ENCODE results near the gene SLC4A2. TPM values are rescaled to one million over a fixed set of nuclear protein-coding genes. Genes with fewer than 3 reads are reported as not detected.
A peak's percentile ranks its signal among the peaks of the same experiment; 100 is the strongest.

SLC4A2 gene
- total RNA-seq, 1 experiment from 2014 or later = 132 TPM

DNA sequence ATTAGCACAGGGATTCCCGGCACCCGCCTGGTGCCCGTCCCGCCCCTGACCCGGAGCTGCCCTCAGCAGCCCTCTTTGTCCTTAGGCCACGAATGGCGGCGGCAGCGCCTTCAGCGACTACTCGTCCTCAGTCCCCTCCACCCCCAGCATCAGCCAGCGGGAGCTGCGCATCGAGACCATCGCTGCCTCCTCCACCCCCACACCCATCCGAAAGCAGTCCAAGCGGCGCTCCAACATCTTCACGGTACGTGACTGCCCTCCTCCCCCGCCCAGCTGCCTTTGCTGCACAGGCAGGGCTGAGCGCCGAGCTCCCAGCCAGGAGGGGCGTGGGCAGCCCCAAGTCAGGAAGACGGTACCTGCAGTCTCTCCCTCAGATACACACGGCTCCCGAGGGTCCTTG, 60.5 kb downstream of the SLC4A2 start:
- H3K27ac ChIP-seq = no peak overlapping the region
- no peaks in the 10 kb centered on the region for H3K4me1 ChIP-seq
- no peak for DNase-seq
- H3K4me3 ChIP-seq = no peak overlapping the region
- peaks cover 34% of the 10 kb centered on the region for H3K36me3 ChIP-seq
- no peaks in the 10 kb centered on the region for H3K9me3 ChIP-seq (replicated peaks)
- H3K27me3 ChIP-seq = no peaks in the 10 kb centered on the region

DNA sequence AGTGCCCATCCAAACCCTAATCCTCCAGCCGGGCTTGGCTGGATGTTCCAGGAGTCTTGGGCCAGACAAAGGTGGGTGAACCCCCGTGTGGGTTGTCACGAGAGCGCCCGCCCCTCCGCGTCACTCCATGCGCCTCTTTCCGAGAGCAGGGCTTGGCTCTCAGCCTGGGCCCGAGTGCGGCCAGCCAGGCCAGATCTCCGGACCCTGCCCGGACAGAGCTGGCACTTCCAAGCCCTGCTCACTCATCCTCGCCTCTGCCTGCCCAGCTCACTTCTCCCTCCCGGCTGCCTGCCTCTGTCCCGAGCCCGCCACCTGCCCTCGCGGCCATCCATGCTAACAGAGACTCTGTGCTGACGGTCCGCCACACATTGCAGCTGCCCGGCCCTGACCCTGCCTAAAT, 61.5 kb downstream of the SLC4A2 start:
- no peak overlapping the region for H3K4me3 ChIP-seq
- DNase-seq = no peak
- no peak overlapping the region for H3K27ac ChIP-seq
- no peaks in the 10 kb centered on the region for H3K4me1 ChIP-seq
- H3K9me3 ChIP-seq (replicated peaks) = no peaks in the 10 kb centered on the region
- peaks cover 42% of the 10 kb centered on the region for H3K36me3 ChIP-seq
- no peaks in the 10 kb centered on the region for H3K27me3 ChIP-seq

DNA sequence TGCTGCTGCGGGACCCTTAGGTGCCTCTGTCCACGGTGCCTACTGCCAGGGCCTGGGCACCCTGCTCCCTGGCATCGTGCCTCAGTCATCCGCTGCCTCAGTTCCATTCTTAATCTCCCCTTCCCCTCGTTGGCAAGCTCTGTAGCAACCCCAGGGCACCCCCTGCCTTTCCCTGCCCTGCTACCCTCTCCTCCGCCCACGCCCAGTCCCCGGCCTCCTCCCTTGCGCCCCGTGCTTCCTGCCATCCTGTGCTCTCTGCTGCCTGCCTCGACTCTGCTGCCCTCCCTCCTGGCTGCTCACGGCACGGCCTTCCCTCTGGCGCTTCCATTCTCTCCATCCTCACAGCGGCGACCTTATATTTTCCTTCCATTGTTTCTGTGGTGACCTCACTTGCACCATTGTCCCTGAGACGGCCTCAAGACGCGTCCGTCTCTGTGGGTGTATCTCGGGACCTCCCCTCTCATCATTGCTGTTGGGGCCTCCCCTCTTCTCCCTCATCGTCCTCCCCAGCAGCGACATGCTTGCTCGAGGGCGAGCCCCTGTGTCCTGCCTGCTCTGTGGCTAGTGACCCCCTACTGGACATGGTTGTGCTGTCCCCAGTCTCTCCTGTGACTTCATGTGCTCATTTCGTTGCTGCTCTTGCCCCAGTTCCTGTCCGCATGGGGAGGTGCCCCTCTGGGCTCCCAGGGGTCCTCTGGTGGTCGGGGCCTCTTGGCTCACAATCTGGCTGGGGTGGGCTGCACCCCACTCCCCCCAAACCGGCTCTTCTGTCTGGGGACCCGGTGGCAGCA, 62.2 kb downstream of the SLC4A2 start:
- no peaks in the 10 kb centered on the region for H3K27me3 ChIP-seq
- H3K27ac ChIP-seq = no peak overlapping the region
- peaks cover 42% of the 10 kb centered on the region for H3K36me3 ChIP-seq
- H3K4me3 ChIP-seq = no peak overlapping the region
- no peaks in the 10 kb centered on the region for H3K9me3 ChIP-seq (replicated peaks)
- no peaks in the 10 kb centered on the region for H3K4me1 ChIP-seq
- DNase-seq = no peak

DNA sequence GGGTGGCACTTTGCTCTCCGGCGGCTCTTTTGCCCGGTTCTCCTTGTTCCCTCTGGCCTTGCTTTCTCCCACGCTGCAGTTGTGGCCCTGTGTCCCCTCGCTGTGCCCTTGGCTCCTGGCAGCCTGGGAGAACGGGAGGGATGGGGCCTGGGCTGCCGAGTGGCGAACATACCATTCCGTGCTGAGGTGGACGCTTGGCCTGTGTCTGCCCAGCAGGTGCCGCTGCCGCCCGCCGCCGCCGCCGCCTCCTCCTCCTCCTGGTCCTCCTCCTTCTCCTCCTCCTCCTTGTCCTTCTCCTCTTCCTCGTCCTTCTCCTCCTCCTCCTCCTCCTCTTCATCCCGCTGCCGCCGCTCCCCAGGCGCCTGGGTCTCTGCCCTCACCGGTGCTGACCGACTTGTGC, 62.9 kb downstream of the SLC4A2 start:
- Histone ChIP-seq H3K27me3 (no peaks in the 10 kb centered on the region), H3K27ac (no peak overlapping the region), H3K36me3 (peaks cover 41% of the 10 kb centered on the region), H3K4me1 (no peaks in the 10 kb centered on the region), H3K9me3 (replicated peaks) (no peaks in the 10 kb centered on the region), H3K4me3 (no peak overlapping the region)
- DNase-seq = no peak

DNA sequence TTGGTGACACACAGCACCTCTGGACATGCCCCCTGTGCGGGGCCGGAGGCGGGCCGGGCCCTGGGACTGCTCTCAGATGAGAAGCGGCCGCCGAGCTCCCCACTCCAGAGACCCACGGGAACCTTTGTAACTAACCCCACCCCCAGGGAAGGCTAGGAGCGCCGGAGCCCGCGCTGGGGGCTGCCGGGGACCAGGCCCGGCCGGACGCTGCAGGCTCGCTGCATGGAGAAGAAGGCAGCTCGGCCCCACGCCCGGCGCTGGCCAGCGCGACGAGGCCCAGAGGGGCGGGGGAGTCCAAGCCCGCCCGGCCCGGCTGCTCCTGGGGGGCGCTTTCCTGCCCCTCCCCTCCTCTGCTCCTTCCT, 63.4 kb downstream of the SLC4A2 start:
- DNase-seq = no peak
- Histone ChIP-seq H3K27ac (no peak overlapping the region), H3K36me3 (peaks cover 38% of the 10 kb centered on the region), H3K9me3 (replicated peaks) (no peaks in the 10 kb centered on the region), H3K27me3 (no peaks in the 10 kb centered on the region), H3K4me1 (no peaks in the 10 kb centered on the region), H3K4me3 (no peak overlapping the region)

DNA sequence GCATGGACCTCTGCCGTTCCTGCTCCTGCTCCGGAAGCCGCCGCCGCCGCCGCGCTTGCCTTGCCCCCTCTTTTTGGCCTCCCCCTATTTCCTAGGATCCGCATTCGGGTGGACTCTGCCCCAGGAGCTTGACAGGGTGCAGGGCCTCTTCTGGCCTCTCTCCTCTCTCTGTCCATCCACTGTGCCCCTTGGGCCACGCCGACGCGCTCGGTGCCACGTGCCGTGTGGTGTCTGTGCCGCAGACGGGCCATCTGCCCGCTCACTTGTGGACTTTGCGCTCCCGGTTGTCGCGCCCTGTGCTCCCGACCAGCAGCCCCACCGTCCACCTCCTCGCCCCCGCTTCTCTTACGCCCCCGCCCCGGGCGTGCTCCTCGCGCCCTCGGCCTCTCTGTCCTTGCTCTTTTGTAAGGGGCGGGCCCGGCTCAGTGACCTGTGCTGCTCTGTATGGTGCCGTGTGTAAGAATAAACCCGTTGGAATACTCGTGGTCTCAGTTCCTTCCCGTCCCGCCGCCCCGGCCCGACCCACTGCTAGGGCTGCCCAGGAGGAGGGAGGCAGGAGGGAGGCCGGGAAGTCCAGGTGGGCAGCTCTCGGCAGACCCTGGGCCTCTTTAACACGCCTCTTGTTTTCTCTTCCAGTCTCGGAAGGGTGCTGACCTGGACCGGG, 63.9 kb downstream of the SLC4A2 start:
- Histone ChIP-seq H3K4me3 (no peak overlapping the region), H3K4me1 (no peaks in the 10 kb centered on the region), H3K36me3 (peaks cover 38% of the 10 kb centered on the region), H3K27me3 (no peaks in the 10 kb centered on the region), H3K27ac (no peak overlapping the region), H3K9me3 (replicated peaks) (no peaks in the 10 kb centered on the region)
- no peak for DNase-seq

DNA sequence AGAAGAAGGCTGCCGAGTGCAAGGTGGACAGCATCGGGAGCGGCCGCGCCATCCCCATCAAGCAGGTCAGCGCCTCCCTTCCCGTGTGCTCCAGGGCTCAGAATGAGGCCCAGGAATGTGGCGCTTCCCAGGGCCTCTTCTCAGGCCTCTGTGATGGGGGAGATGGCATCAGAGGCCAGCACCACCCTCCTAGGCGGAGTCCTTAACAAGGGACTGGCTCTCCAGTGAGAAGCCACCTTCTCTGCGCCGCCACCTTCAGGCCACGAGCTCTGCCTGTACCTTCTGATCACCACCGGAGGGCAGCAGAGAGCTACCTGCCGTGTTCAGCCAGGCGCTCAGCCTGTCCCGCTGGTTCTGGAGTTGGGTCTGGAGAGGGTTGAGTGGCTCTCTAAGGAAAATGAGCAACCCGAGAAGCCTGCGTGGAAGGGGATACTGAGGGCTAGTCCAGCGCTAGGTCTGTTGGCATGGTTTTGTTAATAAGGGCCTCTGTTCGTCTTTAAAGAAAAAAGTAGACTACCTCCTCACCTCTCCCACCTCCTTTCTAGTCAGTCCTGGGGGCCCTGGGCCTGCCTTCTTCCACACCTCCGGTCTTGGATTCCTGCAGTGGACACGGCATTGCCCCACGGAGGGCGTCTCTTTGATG, 64.6 kb downstream of the SLC4A2 start:
- H3K27me3 ChIP-seq = no peaks in the 10 kb centered on the region
- DNase-seq = peak; percentile 78 to 90

DNA sequence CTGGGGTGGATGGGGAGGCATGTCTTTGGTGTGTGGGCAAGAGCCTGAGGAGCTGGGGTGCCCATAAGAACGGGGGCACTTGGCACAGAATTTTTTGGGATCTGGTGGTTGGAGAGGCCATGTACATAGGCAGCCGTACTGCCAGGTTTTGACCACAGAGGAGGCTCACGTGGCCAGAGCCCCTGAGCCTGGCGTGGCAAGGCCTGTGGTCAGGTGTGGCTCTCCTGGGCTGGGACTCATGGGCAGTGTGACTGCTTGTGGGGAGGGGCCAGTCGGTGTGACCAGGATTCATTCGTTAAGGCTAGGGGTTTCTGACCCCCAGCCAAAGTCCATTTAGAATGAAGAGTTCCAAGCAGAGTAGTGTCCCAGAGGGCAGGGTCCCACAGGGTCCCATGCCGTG, 65.1 kb downstream of the SLC4A2 start:
- Histone ChIP-seq H3K36me3 (peaks cover 34% of the 10 kb centered on the region), H3K4me1 (peaks cover 3% of the 10 kb centered on the region; the same call in 1 of the 2 replicates)

More for the DNA sequence above, 64.6 kb downstream of the SLC4A2 start:
- no peaks in the 10 kb centered on the region; the same call in 1 of the 2 replicates for H3K4me1 ChIP-seq
- H3K27ac ChIP-seq = no peak overlapping the region
- H3K4me3 ChIP-seq = no peak overlapping the region
- peaks cover 39% of the 10 kb centered on the region for H3K36me3 ChIP-seq
- H3K9me3 ChIP-seq (replicated peaks) = no peaks in the 10 kb centered on the region

DNA sequence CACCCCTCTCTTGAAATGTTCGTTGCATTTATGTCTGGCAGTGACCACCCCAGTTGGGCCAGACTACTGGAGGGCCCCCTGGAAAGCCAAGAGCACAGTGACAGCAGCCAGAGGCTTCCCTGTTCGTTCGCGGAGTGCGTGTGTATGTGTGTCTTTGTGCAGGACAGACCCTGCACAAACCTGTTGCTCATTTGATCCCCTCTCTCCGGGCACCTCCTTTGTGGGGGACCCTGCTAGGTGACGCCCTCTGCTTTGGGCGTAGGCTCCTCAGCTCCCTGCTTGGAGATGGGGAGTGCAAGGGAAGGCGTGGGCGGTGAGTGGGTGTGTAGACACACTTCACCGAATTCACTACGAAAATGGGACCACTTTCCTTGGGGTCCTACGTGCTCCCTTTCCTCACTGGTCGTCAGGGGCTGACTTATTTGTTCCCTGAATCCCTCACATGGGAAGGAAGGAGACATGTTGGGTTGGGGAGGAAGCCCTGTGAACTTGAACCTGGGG, 65.6 kb downstream of the SLC4A2 start:
- peaks cover 37% of the 10 kb centered on the region for H3K36me3 ChIP-seq
- H3K9me3 ChIP-seq (replicated peaks) = no peaks in the 10 kb centered on the region
- no peaks in the 10 kb centered on the region for H3K27me3 ChIP-seq
- H3K4me1 ChIP-seq = peaks cover 3% of the 10 kb centered on the region; the same call in 1 of the 2 replicates
- DNase-seq = no peak
- no peak overlapping the region for H3K4me3 ChIP-seq
- H3K27ac ChIP-seq = no peak overlapping the region

More for the DNA sequence above, 65.1 kb downstream of the SLC4A2 start:
- Histone ChIP-seq H3K4me3 (no peak overlapping the region), H3K27me3 (no peaks in the 10 kb centered on the region), H3K9me3 (replicated peaks) (no peaks in the 10 kb centered on the region), H3K27ac (no peak overlapping the region)
- no peak for DNase-seq

DNA sequence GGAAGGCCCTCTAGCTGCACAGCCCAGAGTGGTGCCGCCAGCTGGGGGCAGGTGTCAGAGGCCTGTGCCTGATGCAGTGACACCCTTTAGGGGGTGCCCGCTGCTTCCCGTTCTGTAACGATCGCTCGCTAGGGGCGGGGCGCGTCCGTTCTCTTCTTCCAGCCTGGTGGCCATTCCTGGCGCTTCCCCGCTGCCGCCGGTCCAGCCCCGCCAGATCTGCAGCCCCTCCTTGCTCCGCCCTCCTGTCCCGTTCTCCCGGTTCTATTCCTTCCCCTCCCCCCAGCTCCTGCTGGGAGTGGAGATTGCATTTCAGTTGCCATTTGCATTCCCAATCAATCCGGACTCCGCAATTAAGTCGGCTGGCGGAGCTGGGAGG, 66.1 kb downstream of the SLC4A2 start:
- H3K4me3 ChIP-seq = no peak overlapping the region
- H3K36me3 ChIP-seq = peaks cover 35% of the 10 kb centered on the region
- H3K9me3 ChIP-seq (replicated peaks) = no peaks in the 10 kb centered on the region
- H3K27me3 ChIP-seq = no peaks in the 10 kb centered on the region
- peaks cover 3% of the 10 kb centered on the region; the same call in 1 of the 2 replicates for H3K4me1 ChIP-seq
- DNase-seq = no peak
- H3K27ac ChIP-seq = no peak overlapping the region

DNA sequence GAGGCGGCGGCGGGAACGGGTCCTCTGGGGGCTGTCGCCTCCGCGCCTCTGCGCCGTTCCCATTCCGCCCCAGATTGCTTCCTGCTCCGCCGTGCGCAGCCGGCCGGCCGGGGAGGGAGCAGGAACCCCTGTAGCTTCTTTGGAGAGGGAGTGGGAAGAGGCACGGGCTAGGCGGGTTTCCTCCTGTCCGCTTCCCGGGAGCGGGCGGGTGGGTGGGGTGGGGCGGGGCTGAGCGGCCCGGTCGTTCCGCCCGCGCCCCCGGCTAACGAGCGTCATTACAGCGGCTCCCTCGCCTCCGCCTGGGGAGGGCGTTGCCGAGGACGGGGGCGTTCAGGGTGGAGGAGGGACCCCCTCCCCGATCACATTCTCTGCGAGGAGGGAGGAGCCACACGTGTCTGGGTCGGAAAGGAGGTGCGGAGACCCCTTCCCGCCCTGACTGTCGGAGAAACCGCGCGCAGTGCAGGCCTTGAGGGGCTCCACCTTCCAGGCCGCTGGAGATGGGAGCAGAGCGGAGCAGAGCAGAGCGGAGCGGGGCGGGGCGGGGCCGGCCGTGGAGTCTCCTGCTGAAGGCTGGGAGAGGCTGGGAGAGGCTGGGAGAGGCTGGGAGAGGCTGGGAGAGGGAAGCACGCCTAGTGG, 66.6 kb downstream of the SLC4A2 start:
- no peak overlapping the region for H3K27ac ChIP-seq
- no peak for DNase-seq
- no peak overlapping the region for H3K4me3 ChIP-seq
- H3K36me3 ChIP-seq = peaks cover 38% of the 10 kb centered on the region
- no peaks in the 10 kb centered on the region for H3K9me3 ChIP-seq (replicated peaks)
- H3K4me1 ChIP-seq = peaks cover 6% of the 10 kb centered on the region
- no peaks in the 10 kb centered on the region for H3K27me3 ChIP-seq

Other genes with a start within 250 kb of the SLC4A2 start
- gene AOC1, start 207.1 kb upstream of the SLC4A2 start, total RNA-seq (2014; rRNA removed; shearing (Covaris generic)) = not detected in 2 replicates
- gene KCNH2, start 81.3 kb upstream of the SLC4A2 start, total RNA-seq (2014; rRNA removed; shearing (Covaris generic)) = 15.9 and 19.3 TPM in 2 replicates
- 0.05 and 0.20 TPM in 2 replicates for gene NOS3, start 68.6 kb upstream of the SLC4A2 start, total RNA-seq (2014; rRNA removed; shearing (Covaris generic))
- 0.08 TPM in 1 of 2 replicates, not detected in the other for gene ATG9B, start 35.1 kb upstream of the SLC4A2 start, total RNA-seq (2014; rRNA removed; shearing (Covaris generic))
- 20.8 and 22.3 TPM in 2 replicates for gene ABCB8, start 31.1 kb upstream of the SLC4A2 start, total RNA-seq (2014; rRNA removed; shearing (Covaris generic))
- gene ASIC3, start 11.1 kb upstream of the SLC4A2 start, total RNA-seq (2014; rRNA removed; shearing (Covaris generic)) = 1.3 and 1.5 TPM in 2 replicates
- gene CDK5, start 1.7 kb upstream of the SLC4A2 start, total RNA-seq (2014; rRNA removed; shearing (Covaris generic)) = 34.3 and 39.2 TPM in 2 replicates
- 62.2 and 92.8 TPM in 2 replicates for gene FASTK, start 21.2 kb downstream of the SLC4A2 start, total RNA-seq (2014; rRNA removed; shearing (Covaris generic))
- gene TMUB1, start 23.9 kb downstream of the SLC4A2 start, total RNA-seq (2014; rRNA removed; shearing (Covaris generic)) = 43.5 and 44.2 TPM in 2 replicates
- gene AGAP3, start 26.9 kb downstream of the SLC4A2 start, total RNA-seq (2014; rRNA removed; shearing (Covaris generic)) = 59.7 and 62.9 TPM in 2 replicates
- 0.48 and 0.95 TPM in 2 replicates for gene GBX1, start 108.1 kb downstream of the SLC4A2 start, total RNA-seq (2014; rRNA removed; shearing (Covaris generic))
- gene ASB10, start 127.7 kb downstream of the SLC4A2 start, total RNA-seq (2014; rRNA removed; shearing (Covaris generic)) = not detected in 2 replicates
- gene H2BK1, start 150.9 kb downstream of the SLC4A2 start, total RNA-seq (2014; rRNA removed; shearing (Covaris generic)) = not detected in 2 replicates
- gene ABCF2, start 167.6 kb downstream of the SLC4A2 start, total RNA-seq (2014; rRNA removed; shearing (Covaris generic)) = 77.6 and 77.7 TPM in 2 replicates
- gene CHPF2, start 172.9 kb downstream of the SLC4A2 start, total RNA-seq (2014; rRNA removed; shearing (Covaris generic)) = 27.7 and 28.2 TPM in 2 replicates
- gene SMARCD3, start 189.1 kb downstream of the SLC4A2 start, total RNA-seq (2014; rRNA removed; shearing (Covaris generic)) = 91.8 and 106 TPM in 2 replicates

All from SJCRH30 (cell line).